Caco-2 (cell line): ENCODE data around the gene KMO. TPM values are rescaled to one million over a fixed set of nuclear protein-coding genes. Genes with fewer than 3 reads are reported as not detected.

Experiments used
- BruUV-seq: library from RNA; stranded (reverse); fragments of 400-500 nt; replicated peaks from 2 replicates; lab custom pipeline; 2021; lab: Mats Ljungman, UMichigan
- CTCF ChIA-PET: fragments of 300-600 bp; sonication (Branson Sonifier 250); formaldehyde crosslinking; loops from one replicate; lab custom pipeline; 2022; ENCODE audit warnings: antibody characterized with exemption; lab: Charles Lee
- POLR2A ChIA-PET: fragments of 300-600 bp; sonication (Branson Sonifier 250); formaldehyde crosslinking; loops from one replicate; lab custom pipeline; 2022; ENCODE audit warnings: antibody characterized with exemption; lab: Charles Lee
- DNase-seq, 2 experiments: peaks; one replicate each; pipeline versions ENCODE4 v3.0.0 to v3.0.0-alpha.2; 2020 to 2022
- H3K27me3 ChIP-seq: replicated peaks from 2 replicates; pipeline ENCODE4 v1.6.0; 2011; ENCODE audit warnings: low read length; ENCODE audit not compliant: control insufficient read depth, insufficient read depth
- H3K36me3 ChIP-seq: 2 replicates; pipeline ENCODE4 v1.5.1; 2011; ENCODE audit warnings: low read length; ENCODE audit not compliant: control insufficient read depth, insufficient read depth
- H3K4me1 ChIP-seq: fragments of 250-450 bp; sonication (Bioruptor Pico); 2 replicates; pipeline ENCODE4 v1.5.1; 2020; ENCODE audit warnings: mild to moderate bottlenecking
- H3K4me3 ChIP-seq: 2 replicates; pipeline ENCODE4 v1.5.1; 2011; ENCODE audit warnings: low read depth, mild to moderate bottlenecking, control low read depth, low read length
- H3K9me3 ChIP-seq: fragments of 250-450 bp; sonication (Bioruptor Pico); 2 replicates; pipeline ENCODE4 v1.5.1; 2020; ENCODE audit warnings: mild to moderate bottlenecking, moderate library complexity
- H3K27ac Mint-ChIP-seq: one replicate; pipeline ENCODE4 v1.8.0; 2022; ENCODE audit warnings: mixed read lengths; ENCODE audit not compliant: unreplicated experiment
- H3K27me3 Mint-ChIP-seq: one replicate; pipeline ENCODE4 v1.8.0; 2022; ENCODE audit warnings: mixed read lengths; ENCODE audit not compliant: insufficient read depth, unreplicated experiment
- H3K36me3 Mint-ChIP-seq: one replicate; pipeline ENCODE4 v1.8.0; 2022; ENCODE audit warnings: mild to moderate bottlenecking, mixed read lengths; ENCODE audit not compliant: insufficient read depth, unreplicated experiment
- H3K4me1 Mint-ChIP-seq: one replicate; pipeline ENCODE4 v1.8.0; 2022; ENCODE audit warnings: low read depth, mixed read lengths; ENCODE audit not compliant: unreplicated experiment
- H3K4me3 Mint-ChIP-seq: one replicate; pipeline ENCODE4 v1.8.0; 2022; ENCODE audit warnings: mild to moderate bottlenecking, moderate library complexity, mixed read lengths; ENCODE audit not compliant: unreplicated experiment
- H3K9me3 Mint-ChIP-seq: one replicate; pipeline ENCODE4 v1.8.0; 2022; ENCODE audit warnings: mixed read lengths; ENCODE audit not compliant: unreplicated experiment
- intact Hi-C: fragments of 100-400 bp; cut with micrococcal nuclease; formaldehyde crosslinking; loops from one replicate; pipeline ENCODE4 v1.10.0; 2022; ENCODE audit not compliant: unreplicated experiment
- total RNA-seq: library from RNA; stranded (reverse); gene quantifications from 2 replicates; pipeline ENCODE4 v1.2.3, GENCODE V29; 2022
- TF ChIP-seq, protein P1 (sequence below), 2 experiments: fragments of 200-600 bp in 1 of 2; IDR thresholded peaks; 1 replicate in 1 of 2; 2 replicates in 1 of 2; pipeline versions ENCODE4 v1.5.1 to v1.8.0; 2011 to 2022; ENCODE audit warnings: antibody characterized with exemption in 1 of 2, control low read depth in 1 of 2, inconsistent platforms in 1 of 2, low read depth in 1 of 2, low read length in 1 of 2, mild to moderate bottlenecking in 1 of 2, moderate library complexity in 1 of 2; ENCODE audit not compliant: insufficient read depth in 1 of 2, severe bottlenecking in 1 of 2, unreplicated experiment in 1 of 2

KMO gene
- total RNA-seq, 1 experiment from 2014 or later: not detected

DNA sequence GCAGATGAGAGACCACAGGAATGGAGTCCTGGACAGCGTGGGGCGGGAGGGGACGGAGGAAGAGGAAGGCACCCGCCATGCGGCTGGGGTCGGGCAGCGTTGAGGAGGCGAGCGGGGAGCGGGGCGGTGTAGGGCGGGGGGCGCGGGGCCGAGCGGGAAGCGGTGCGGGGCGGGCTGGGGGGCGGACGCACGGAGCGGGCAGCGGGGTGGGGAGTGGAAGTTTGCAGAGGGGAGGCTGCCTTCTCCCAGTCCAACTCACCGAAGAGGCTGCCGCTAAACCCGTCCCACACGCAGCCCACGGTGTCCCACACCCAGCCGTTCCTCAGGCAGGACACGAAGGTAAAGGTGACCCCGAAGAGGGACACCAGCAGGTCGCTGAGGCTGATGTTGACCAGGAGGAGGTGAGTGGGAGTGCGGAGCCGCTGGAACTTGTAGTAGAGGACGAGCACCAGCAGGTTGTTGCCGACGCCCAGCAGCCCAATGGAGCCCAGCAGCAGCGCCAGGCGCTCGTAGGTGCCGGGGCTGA lies 107.5 kb downstream of the KMO start:
- Mint-ChIP-seq H3K27ac (peak overlapping the region; percentile 84), H3K9me3 (peaks cover 23% of the 10 kb centered on the region), H3K27me3 (no peaks in the 10 kb centered on the region), H3K4me1 (peaks cover 52% of the 10 kb centered on the region), H3K4me3 (peak overlapping the region; percentile 83), H3K36me3 (peaks cover 30% of the 10 kb centered on the region)
- ChIA-PET CTCF (no interaction called here), POLR2A (no interaction called here)
- Histone ChIP-seq H3K4me1 (peaks cover 61% of the 10 kb centered on the region), H3K9me3 (peaks cover 24% of the 10 kb centered on the region), H3K36me3 (no peaks in the 10 kb centered on the region), H3K27me3 (no peaks in the 10 kb centered on the region), H3K4me3 (peak overlapping the region; percentile 97)
- intact Hi-C loops: loop anchor here (2.0 to 10.0 kb wide), 4 partner anchors 29 to 545 kb away; partner anchors contain the start of gene EXO1
- BruUV-seq: no TSS peak
- TF ChIP-seq, protein P1, sequence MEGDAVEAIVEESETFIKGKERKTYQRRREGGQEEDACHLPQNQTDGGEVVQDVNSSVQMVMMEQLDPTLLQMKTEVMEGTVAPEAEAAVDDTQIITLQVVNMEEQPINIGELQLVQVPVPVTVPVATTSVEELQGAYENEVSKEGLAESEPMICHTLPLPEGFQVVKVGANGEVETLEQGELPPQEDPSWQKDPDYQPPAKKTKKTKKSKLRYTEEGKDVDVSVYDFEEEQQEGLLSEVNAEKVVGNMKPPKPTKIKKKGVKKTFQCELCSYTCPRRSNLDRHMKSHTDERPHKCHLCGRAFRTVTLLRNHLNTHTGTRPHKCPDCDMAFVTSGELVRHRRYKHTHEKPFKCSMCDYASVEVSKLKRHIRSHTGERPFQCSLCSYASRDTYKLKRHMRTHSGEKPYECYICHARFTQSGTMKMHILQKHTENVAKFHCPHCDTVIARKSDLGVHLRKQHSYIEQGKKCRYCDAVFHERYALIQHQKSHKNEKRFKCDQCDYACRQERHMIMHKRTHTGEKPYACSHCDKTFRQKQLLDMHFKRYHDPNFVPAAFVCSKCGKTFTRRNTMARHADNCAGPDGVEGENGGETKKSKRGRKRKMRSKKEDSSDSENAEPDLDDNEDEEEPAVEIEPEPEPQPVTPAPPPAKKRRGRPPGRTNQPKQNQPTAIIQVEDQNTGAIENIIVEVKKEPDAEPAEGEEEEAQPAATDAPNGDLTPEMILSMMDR (IDR thresholded peaks at IDR 0.05; ENCODE audit: insufficient read depth in 1 of 2, low read depth in 1 of 2, low read length in 1 of 2, severe bottlenecking in 1 of 2, unreplicated experiment in 1 of 2): no peak
- DNase-seq: peak; percentile 20 to 56

DNA sequence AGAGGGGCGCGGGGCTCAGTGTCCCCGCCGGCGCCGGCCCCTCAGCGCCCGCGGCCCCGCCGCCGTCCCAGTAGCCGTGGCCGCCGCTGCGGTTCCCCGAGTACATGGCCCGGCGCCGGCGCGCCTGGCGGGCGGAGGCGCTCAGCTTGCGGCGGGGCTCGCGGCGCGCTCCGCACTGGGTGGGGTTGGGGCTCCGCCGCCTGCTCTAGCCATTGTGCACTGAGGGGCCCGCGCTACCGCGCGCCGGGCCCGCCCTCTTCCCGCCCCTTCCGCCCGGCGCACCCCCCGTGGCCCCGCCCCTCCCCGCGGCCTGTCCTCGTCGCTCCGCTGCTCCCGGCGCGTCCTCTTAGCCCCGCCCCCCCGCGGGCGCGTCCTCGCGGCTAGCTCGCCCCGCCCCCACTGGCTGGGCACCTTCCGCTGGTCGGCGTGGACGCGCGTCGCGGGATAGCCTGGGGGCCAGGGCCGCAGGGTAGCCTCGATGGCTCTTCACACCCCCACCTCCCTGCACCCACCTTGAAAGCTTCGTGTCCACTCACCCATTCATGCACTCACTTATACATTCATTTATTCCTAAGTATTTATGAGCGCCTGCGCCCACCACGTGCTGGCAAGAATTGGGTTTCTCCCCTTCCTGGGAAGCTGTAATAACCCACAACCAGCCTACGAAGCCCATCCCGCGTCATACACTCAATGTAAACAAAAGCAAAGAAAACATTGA lies 108.1 kb downstream of the KMO start, which contains the start of the genes CHML and OPN3:
CHML (minus strand) TSS at position 221 of the 718 bp plus-strand sequence. CDS start 4,603 bp downstream, outside the sequence.
OPN3 (minus strand) TSS at position 221 of the 718 bp plus-strand sequence; CDS start at position 106, 115 bp downstream.
- Histone ChIP-seq H3K9me3 (peaks cover 21% of the 10 kb centered on the region), H3K4me1 (peaks cover 55% of the 10 kb centered on the region), H3K4me3 (peak within 1 kb of the TSS; percentile 97), H3K36me3 (no peaks in the 10 kb centered on the region), H3K27me3 (no peaks in the 10 kb centered on the region)
- ChIA-PET CTCF (interaction anchor here (0.5 kb wide), 1 partner anchor 936 kb away, joined by 5 read pairs; no protein-coding TSS in a partner anchor), POLR2A (interaction anchor here (0.6 to 0.8 kb wide), 4 partner anchors 32 to 823 kb away, joined by 3 to 10 read pairs (median 4); no protein-coding TSS in a partner anchor)
- H3K4me1 Mint-ChIP-seq: peaks cover 46% of the 10 kb centered on the region
- peak; percentile 92 to 96 for DNase-seq
- H3K36me3 Mint-ChIP-seq: peaks cover 24% of the 10 kb centered on the region
- peak within 1 kb of the TSS; percentile 89 for H3K27ac Mint-ChIP-seq
- TF ChIP-seq, protein P1 (IDR thresholded peaks at IDR 0.05; ENCODE audit: insufficient read depth in 1 of 2, low read depth in 1 of 2, low read length in 1 of 2, severe bottlenecking in 1 of 2, unreplicated experiment in 1 of 2): no peak
- intact Hi-C loops: loop anchor here (2.0 to 10.0 kb wide), 4 partner anchors 30 to 546 kb away; partner anchors contain the start of gene EXO1
- BruUV-seq: no TSS peak
- H3K27me3 Mint-ChIP-seq: no peaks in the 10 kb centered on the region
- H3K4me3 Mint-ChIP-seq: peak within 1 kb of the TSS; percentile 83
- peaks cover 17% of the 10 kb centered on the region for H3K9me3 Mint-ChIP-seq
